HG02943 (cell line): Measurements from ENCODE around the gene ANKS1B.
A peak's percentile ranks its signal among the peaks of the same experiment; 100 is the strongest.

ENCODE experiments used
- ATAC-seq: cut with Tn5 transposase; IDR thresholded peaks from one replicate; pipeline ENCODE4 v1.9.1; 2021; ENCODE audit warnings: mild to moderate bottlenecking, low read depth, moderate library complexity; ENCODE audit not compliant: unreplicated experiment

The ANKS1B gene

DNA sequence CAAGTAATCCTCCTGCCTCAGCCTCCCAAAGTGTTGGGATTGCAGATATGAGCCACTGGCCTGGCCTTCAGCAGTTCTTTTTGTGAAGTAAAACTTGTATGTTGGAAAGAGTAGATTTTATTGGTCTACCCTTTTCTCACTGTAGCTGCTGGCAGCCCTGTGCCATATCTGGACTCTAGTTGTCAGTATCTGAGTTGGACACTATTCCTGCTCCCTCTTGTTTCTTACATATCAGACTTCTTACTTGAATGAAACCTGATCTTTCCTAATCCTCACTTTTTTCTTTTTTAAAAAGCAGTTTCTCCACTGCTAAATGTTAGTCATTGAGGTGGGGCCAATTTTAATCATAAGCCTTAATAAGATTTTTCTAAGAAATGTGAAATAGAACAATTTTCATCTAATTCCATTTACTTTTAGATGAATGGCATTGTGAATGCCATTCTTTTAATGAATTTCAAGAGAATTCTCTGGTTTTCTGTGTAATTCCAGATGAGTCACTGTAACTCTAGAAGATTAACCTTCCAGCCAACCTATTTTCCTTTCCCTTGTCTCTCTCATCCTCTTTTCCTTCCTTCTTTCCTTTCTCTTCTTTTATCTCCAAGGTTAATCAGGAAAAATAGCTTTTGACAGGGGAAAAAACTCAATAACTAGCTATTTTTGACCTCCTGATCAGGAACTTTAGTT is 1250.9 kb downstream of the ANKS1B start:
- no peak for ATAC-seq

DNA sequence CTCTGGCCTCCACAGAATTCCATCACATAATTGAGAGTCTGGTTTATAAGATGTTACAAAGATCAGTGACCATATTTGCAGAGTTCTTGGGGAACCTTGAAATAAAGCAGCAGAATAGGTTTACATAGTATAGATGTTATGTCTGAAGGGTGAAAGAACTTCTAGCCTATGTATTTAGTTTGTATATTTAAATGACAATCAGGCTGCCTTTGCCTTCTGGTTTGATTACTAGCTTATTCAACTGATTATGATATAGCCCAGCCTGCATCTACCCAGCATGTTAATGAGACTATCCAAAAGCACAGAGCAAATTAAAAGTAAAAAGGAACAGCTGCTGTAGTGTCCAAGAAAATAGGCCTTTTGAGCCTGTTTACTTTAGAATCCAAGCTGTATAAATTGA is 1254.3 kb downstream of the ANKS1B start:
- ATAC-seq = no peak

- no peak for ATAC-seq
Measured at GRCh38 chr12:98727196-98727595, 1257.5 kb downstream of the ANKS1B start.

GRCh38 chr12:98725476-98726247 is 1259.1 kb downstream of the ANKS1B start:
- ATAC-seq = peak; percentile 65

DNA sequence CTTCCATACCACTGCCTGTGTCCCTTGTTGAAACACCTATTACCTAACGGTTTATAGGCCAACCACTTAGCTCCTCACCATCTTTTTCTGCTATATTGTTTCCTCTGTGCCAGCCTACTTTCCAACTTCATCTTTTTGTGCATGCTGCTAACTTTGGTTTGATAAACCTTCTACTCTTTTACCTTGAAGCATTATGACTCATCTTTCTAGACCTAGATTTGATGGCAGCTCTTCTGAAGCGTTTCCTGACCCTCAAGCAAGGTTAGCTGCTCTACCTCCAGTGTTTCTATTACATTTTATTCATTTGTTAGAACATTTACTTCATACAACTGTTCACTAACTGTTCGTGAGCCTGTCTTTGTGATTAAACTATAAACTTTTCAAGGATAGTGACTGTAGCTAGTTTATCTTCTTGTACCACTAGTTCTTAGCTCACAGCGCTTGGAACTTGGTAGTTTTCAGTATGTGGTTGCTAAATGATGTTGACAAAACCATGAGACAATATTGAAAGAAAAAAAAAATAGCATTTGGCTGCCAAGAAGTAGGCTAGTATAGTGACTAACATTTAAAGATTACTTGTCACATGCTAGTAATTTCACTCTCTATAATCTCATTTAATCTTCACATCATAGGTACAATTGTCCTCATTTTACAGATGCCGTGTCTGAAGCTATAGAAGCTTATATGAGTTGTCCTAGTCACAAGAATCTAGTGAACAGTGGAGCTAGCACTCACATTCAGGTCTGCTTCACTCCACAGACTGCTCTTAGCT is 1260.2 kb downstream of the ANKS1B start:
- ATAC-seq = no peak

DNA sequence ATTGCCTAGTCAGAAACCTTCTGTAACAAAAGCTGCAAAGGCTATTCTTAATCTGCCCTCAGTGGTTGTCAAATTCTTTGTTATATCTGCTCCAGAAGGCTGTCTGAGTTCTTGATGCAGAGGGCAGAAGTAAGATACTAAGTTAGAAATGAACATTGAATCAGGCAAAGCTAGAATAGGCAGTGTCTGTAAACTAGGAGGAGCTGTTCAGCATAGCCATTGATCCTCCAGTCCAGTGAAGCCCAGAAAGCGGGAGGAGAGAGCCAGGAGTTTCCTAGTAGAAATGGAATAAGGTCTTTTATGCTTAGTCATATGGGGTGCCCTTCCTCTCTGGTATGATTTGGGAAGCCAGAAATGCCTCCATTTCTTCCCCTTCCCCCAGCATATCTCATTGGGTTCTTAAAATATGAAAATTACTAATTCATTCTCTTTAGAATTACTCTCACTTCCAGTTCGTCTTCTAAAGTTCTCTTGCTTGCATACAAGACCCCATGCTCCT is 1263.5 kb downstream of the ANKS1B start:
- no peak for ATAC-seq

GRCh38 chr12:98719515-98720504 is 1264.9 kb downstream of the ANKS1B start:
- no peak for ATAC-seq

DNA sequence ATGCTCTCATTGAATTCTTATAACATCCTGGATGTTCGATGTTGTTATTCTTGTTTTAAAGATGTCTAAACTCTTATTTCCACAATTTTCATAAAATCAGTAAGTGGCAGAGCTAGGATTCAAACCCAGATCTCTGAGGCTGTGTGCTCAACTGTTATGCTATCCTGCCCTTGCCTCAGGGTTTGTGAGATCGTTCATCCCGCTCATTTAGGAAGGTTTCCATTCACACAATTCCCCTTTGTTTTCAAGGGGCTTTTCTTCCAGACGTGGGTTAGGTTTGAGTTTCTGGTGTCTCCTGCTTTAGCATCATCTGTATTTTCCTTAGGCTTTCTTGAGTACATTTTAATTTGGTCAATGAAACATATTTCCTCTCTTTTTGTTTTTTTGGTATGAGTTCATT is 1270.3 kb downstream of the ANKS1B start:
- ATAC-seq = no peak

DNA sequence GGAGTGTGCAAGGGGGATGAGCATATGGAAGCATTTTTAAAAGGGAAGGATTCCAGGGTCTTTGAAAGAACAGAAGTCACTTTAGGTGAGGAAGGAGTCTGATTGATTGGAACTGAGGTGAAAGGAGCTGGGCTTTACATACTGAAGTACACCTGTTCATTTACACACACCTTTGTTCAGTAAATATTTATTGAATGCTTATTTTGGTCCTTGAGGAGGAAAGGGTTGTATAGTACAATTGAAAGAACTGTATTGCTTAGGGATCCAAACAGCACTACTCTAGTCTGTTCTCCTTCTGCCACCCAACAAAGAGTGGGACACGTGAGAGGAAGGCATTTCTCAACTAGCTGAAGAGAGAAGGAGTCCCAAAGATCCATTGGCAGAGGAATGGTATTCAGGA is 1275.7 kb downstream of the ANKS1B start:
- ATAC-seq = no peak

GRCh38 chr12:98701166-98701565 is 1283.6 kb downstream of the ANKS1B start:
- ATAC-seq = no peak

GRCh38 chr12:98699586-98699985 is 1285.2 kb downstream of the ANKS1B start:
- no peak for ATAC-seq

DNA sequence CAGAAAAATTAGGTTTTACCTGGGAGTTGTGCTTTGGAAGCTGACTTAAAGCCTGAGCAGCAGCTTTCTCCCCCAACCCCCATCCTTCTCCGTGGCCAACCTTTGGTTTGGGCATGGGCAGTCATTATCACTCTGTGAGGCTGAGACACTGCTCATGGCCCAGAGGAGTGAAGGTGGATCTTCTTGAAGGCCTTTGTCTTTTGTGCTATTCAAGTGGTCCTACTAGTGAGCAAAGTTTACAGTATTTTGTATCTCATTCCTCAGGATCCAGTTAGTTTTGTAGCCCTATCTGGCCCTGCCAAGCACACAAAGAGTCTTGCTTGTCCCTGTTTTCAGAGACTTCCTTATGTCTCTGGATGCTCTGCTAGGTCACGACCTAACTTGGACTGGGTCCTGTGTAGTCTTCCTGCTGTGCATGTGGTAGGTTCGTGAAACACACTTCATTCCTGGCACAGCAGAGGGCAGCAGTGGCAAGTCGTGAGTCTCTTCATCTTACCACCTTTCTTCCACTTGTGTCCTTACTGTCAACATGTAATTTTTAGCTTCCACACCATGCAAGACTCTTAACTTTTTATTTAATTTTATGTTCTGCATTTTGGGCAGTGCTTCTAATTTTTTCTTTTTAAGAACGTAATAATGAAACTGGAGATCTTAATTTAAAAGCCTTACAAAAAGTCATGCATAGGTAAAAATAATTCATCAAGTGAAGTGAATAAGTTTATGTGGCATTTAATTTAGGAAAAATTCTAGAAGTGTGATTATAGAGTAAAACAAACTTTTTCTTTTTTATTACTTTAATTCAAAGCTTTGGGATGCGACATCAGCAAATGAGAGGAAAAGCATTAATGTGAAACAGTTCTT is 1285.9 kb downstream of the ANKS1B start:
- ATAC-seq = peak; percentile 85

- ATAC-seq = no peak
Measured at GRCh38 chr12:98697209-98697608, 1287.5 kb downstream of the ANKS1B start.

DNA sequence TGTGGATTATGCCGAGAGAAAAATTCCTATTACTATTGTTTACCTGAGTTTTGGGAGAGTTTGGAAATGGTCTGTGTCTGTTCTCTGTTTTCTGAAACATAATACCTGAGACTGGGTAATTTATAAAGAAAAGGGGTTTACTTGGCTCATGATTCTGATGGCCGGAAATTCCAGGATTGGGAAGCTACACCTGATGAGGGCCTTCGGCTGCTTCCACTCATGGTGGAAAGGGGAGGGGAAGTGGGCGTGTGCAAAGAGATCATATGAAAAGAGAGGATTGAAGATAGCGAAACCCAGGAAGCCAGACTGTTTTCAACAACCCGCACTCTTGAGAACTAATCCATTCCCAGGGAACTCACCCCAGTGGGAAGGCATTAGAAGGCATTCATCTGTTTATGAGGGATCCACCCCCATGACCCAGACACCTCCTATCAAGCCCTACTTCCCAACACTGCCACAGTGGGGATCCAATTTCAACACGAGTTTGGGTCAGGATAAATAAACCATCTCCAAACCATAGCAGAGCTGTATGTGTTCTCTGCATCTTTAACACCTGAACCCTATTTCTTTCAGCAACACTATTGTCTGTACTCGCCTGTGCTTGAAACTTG is 1288.6 kb downstream of the ANKS1B start:
- ATAC-seq = no peak

GRCh38 chr12:98691351-98691750 is 1293.4 kb downstream of the ANKS1B start:
- no peak for ATAC-seq

GRCh38 chr12:98686603-98687002 is 1298.1 kb downstream of the ANKS1B start:
- no peak for ATAC-seq
